GM19452 (cell line): Measurements from ENCODE around the gene PPIL4.

Experiments used
- ATAC-seq: cut with Tn5 transposase; IDR thresholded peaks from one replicate; pipeline ENCODE4 v1.9.1; 2021; ENCODE audit not compliant: unreplicated experiment

PPIL4 gene

DNA sequence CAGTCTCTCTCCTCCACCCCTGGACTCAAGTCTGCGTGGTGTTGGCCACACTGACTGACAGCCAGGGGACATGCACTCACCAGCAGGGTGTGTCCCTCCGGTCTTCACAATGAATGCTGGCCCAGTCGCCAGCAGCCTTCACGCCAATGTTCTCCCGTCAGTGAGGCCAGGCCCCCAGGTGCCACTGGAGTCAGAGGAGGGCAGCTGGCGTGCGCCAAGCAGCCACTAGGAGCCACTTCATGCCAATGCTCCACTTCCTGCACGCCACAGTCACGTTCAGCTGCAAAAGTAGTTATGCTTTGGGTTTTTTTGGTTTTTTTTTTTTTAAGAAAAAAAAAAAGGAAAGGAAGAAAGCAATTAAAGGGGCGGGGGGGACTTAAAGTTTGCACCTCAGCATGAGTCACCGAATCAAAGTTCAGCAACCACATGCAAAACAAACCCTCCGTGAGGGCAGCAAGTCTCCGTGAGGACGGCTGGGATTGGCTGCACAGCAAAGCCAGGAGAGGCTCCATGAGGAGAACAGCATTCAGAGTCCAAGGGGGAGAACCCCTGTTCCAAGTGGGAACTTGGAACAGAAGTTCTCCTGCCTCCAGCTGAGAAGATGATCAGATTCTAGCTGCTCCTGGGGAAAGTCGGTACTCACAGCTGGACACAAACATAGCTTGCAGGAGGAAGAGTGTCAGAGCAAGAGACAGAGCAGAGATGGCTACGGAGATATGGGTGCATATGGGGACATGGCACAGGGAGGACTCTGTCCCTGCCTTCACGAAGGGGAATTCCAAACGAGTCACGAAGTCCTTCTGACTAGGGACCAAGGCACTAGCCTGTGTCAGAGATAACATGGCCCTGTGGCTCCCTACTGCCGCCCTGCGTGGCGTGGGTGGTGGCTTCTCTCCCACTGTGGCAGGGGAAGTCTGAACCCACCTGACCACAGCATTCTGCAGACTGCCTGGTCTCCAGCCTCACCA is 60.8 kb downstream of the PPIL4 start, which contains the start of gene ZC3H12D:
Gene ZC3H12D, minus strand, starts transcription at position 282 of the 968 bp plus-strand sequence. CDS start 10,471 bp downstream, outside the sequence.
- peak; percentile 38 for ATAC-seq

- ATAC-seq = no peak
These were observed 61.8 kb downstream of the PPIL4 start for GRCh38 chr6:149483849-149484655.

DNA sequence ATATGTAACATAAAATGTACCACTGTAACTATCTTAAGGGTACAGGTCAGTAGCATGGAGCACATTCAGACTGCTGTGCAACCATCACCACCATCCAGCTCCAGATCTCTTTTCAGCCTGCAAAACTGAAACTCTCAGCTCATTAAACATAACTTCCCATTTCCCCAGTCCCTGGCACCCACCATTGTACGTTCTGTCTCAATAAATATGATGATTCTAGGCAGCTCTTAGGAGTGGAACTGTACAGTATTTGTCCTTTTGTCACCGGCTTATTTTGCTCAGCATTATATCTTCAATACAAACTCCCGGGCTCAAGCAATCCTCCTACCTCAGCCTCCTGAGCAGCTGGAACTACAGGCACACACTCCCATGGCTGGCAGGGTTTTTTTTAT is 62.5 kb downstream of the PPIL4 start:
- no peak for ATAC-seq

GRCh38 chr6:149482545-149483333 is 63.1 kb downstream of the PPIL4 start:
- ATAC-seq = no peak

DNA sequence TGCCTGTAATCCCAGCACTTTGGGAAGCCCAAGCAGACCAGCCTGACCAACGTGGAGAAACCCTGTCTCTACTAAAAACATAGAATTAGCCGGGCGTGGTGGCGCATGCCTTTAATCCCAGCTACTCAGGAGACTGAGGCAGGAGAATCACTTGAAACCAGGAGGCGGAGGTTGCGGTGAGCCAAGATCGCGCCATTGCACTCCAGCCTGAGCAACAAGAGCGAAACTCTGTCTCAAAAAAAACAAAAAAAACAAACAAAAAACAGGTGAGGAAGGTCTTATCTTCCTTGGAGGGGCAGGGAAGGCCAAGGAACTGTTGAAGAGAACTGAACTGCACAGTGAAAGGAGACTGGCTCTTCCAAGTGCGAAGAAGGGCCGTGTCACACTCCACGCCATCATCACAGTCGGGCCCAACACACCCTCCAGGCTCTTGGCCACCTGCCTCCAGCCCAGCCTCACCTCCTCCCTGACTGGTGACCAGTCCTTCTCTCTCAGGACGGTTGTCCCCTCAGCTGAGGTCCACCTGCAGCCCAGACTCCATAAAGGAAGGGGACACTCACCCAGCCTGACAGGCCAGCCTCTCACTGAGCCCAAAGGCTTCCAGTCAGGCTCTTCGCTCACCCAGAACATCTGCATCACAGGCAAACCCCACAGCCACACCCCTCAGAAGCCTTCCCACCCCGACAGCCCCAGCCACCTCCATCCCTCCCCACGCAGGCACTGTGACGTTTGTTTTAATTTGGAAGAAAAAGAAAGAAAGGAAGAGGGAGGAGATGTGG is 65.2 kb downstream of the PPIL4 start:
- no peak for ATAC-seq

DNA sequence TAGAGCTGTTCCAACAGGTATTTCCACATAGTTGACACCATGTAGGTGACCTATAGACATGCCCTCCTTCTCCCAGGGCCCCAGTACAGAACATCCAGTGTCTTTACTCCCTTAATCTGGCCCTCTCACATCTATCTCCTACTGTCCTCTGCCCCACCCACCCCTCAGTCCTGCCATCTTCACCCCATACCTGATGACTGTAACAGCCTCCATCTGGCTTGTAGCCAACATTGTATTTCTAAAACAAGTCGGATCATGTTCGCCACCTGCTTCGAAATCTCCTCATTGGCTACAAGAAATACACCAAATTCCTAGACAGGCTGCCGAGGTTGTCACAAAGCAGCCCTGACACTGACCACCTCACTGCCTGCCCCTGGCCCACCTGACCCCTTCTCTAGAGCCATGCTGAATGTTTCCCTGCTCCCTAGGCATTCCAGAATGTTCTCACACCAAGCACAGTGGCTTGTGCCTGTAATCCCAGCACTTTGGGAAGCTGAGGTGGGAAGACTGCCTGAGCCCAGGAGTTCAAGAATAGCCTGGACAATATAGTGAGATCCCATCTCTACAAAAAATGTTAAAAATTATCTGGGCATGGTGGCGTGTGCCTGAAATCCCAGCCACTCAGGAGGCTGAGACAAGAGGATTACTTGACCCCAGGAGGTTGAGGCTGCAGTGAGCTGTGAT is 67.1 kb downstream of the PPIL4 start:
- ATAC-seq = no peak

DNA sequence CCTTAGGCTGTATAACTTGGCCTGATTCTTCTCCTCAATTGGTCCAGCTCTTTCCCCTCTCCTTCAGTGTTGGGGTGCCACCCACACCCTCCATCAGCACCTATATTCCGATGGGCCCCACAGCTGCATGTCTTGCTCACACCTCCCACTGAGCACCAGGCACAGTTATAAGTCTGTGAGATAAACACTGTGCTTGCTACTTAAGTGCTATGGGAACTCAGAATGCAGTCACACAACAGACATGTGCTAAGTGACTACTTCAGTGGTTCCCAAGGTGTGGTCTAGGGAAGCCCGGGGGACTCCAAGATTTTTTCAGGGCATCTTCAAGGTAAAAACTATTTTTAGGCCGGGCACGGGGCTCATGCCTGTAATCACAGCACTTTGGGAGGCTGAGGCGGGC is 68.3 kb downstream of the PPIL4 start:
- ATAC-seq = no peak

- ATAC-seq = no peak
These were observed 68.9 kb downstream of the PPIL4 start for GRCh38 chr6:149476789-149477455.

GRCh38 chr6:149474108-149474935 is 71.5 kb downstream of the PPIL4 start:
- ATAC-seq = no peak

GRCh38 chr6:149473080-149474052 is 72.5 kb downstream of the PPIL4 start:
- ATAC-seq = no peak

DNA sequence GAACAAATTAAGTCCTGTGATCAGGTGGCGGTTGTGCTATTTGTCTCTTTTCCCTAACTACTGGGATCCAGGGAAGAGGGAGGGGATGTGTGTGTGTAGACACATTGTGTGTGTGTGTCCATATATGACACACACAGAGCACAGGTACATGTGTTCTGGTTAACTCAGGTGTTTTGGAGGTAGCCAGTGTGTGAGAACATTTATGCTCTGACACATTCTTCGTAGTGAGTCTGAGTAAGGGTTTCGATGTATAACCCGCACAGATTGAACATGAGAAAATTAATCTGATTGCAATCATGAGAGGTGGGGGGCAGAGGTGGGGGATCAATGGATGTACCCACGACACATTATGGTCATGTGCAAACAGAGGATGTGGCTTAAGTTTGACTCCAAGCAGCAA is 73.6 kb downstream of the PPIL4 start:
- ATAC-seq = no peak

DNA sequence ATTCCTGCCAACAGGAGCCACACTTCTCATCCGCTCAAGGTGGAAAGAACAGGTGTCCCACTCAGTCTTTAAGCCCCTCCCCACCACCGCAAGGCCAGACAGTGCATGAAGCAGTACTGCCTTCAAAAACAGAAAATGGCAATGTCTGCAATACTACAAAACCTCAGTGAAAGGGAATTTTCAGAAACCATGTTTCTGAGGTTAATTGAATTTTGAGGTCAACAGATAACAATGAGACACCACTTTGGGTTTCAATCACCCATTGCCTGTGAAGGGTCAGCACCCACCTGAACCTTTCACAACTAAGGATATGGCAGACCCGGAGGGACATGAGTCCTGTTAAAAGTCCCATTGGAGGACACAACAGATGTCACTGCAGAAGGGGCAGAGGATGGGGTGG is 74.0 kb downstream of the PPIL4 start:
- peak; percentile 26 for ATAC-seq

DNA sequence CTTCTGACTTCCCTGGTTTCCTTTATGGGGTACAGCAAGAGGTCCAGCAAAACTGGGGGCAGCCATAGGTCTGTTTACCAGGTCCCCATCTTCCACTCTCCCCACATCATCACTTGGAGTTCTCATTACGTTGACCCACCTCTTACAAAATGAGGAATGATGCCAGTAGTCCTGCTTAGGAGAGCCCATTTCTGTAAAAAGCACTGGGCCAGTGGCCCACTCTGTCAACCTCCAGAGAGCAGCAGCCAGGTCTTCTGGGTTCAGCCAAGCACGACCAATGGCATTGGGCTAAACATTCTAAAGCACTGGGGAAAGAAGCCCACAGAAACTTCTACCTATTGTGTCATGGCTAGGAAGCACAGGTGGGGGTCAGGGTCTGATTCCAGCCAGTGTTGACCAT is 74.9 kb downstream of the PPIL4 start:
- ATAC-seq = no peak

DNA sequence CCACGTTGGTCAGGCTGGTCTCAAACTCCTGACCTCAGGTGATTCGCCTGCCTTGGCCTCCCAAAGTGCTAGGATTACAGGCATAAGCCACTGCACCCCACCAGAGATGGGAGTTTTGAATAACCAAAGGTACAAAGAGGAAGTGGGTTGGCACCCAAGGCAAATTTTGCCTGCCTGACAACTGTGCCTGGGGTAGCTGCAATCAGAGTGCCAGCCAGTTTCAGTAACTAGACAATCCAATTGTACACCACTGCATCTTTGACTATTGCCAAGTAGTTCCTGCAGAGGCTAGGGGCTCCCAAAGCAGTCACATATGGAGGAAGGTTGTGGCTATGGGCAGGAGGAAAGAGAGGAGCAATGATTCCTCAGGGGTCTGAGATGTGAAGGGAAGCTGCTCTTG is 77.7 kb downstream of the PPIL4 start:
- no peak for ATAC-seq

DNA sequence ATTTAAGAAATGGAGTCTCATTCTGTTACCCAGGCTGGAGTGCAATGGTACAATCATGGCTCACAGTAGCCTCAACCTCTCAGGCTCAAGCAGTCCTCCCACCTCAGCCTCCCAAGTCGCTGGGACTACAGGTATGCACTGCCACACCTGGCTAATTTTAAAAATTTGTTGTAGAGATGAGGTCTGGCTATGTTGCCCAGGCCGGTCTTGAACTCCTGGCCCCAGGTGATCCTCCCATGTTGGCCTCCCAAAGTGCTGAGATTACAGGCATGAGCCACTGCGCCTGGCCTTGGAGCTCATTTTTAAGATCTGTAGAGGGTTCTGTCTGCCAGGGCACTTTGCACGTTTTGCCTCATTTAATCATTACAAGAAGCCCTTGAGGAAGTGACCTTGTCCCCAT is 78.6 kb downstream of the PPIL4 start:
- no peak for ATAC-seq

GRCh38 chr6:149464411-149464810 is 81.4 kb downstream of the PPIL4 start:
- no peak for ATAC-seq

DNA sequence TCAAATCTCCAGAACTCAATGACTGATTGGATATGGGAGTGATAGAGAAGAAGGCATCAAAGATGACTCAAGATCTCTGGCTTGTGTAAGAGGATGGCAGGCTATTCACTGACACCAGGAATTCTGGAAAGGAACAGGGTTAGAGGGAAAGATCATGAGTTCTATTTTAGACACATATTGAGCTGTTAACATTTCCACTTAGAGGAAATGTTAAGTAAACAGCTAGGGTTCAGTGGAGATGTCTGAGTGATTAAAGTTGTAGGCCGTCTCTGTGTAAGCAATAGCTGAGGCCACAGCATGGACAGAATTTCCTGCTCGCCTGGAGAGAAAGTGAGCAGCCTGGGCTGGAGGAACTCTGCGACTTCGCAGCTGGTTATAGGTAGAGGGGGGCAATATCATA is 82.1 kb downstream of the PPIL4 start:
- ATAC-seq = no peak
